K562 (cell line): ENCODE data around the gene EYA3. TPM values are rescaled to one million over a fixed set of nuclear protein-coding genes. Genes with fewer than 3 reads are reported as not detected.

Source experiments
- ATAC-seq: fragments of 200-7000 bp; cut with Tn5 transposase; 3 replicates; pipeline ENCODE4 v1.9.1; 2020; ENCODE audit warnings: moderate library complexity
- BruUV-seq: library from RNA; stranded (reverse); fragments of 400-500 nt; replicated peaks from 2 replicates; lab custom pipeline; 2021; lab: Mats Ljungman, UMichigan
- CTCF ChIA-PET: fragments of 300-600 bp; formaldehyde crosslinking; extraction: SDS; loops from one replicate; lab custom pipeline; 2021; ENCODE audit warnings: low intra/inter-chr PET ratio; lab: Yijun Ruan, JAX
- POLR2A ChIA-PET: fragments of 300-600, 350-650 bp; sonication (Branson Sonifier 250); formaldehyde crosslinking; extraction: SDS; loops from one replicate; lab custom pipeline; 2021; ENCODE audit warnings: antibody characterized with exemption, inconsistent platforms; lab: Yijun Ruan, JAX
- DNase-seq, 4 experiments: peaks; one replicate each; pipeline versions ENCODE4 v3.0.0 to v3.0.0-alpha.2; 2011 to 2018; ENCODE audit warnings: low spot score in 3 of 4, mixed read lengths in 3 of 4; ENCODE audit errors: extremely low read depth in 1 of 4
- FAIRE-seq: peaks from 2 replicates; lab custom pipeline; 2011; peaks lifted over from hg19 to GRCh38; lab: Jason Lieb, UNC
- H2AFZ ChIP-seq: 2 replicates; pipeline ENCODE4 v1.6.0; 2011; ENCODE audit warnings: low read depth, low read length, control low read depth, inconsistent platforms
- H3K27ac ChIP-seq: fragments of 200-600 bp; 3 replicates; pipeline ENCODE4 v1.8.0; 2011; ENCODE audit warnings: low read depth, mild to moderate bottlenecking, control low read depth, inconsistent platforms, low read length, moderate library complexity, mixed read lengths; ENCODE audit errors: extremely low read depth
- H3K27me3 ChIP-seq, 2 experiments: fragments of 300-600 bp in 1 of 2; 2 replicates in 1 of 2; 3 replicates in 1 of 2; pipeline versions ENCODE4 v1.6.0 to v1.8.0; 2011; ENCODE audit warnings: inconsistent platforms in 2 of 2, low read length in 2 of 2, mild to moderate bottlenecking in 1 of 2, mixed read lengths in 1 of 2, moderate library complexity in 1 of 2; ENCODE audit not compliant: control insufficient read depth in 2 of 2, insufficient read depth in 2 of 2
- H3K36me3 ChIP-seq: fragments of 300-600 bp; 3 replicates; pipeline ENCODE4 v1.8.0; 2011; ENCODE audit warnings: mild to moderate bottlenecking, low read length, inconsistent platforms; ENCODE audit not compliant: control insufficient read depth, insufficient read depth
- H3K4me1 ChIP-seq, 2 experiments: fragments of 200-600 bp in 1 of 2; replicated peaks in 1 of 2; 2 replicates in 1 of 2; 3 replicates in 1 of 2; pipeline versions ENCODE4 v1.5.1 to v1.8.0; 2011; ENCODE audit warnings: inconsistent platforms in 2 of 2, low read length in 2 of 2, mild to moderate bottlenecking in 1 of 2, mixed read lengths in 1 of 2, moderate library complexity in 1 of 2; ENCODE audit not compliant: control insufficient read depth in 2 of 2, insufficient read depth in 2 of 2
- H3K4me2 ChIP-seq: 2 replicates; pipeline ENCODE4 v1.6.1; 2011; ENCODE audit warnings: low read length, control low read depth, inconsistent platforms, mixed read lengths; ENCODE audit not compliant: insufficient read depth
- H3K4me3 ChIP-seq: fragments of 200-600 bp; sonication (generic), shearing (Covaris generic); 2 replicates; pipeline ENCODE4 v1.5.1; 2016; ENCODE audit warnings: control low read depth, inconsistent platforms
- H3K79me2 ChIP-seq: fragments of 200-600 bp; 3 replicates; pipeline ENCODE4 v1.8.0; 2011; ENCODE audit warnings: low read length, inconsistent platforms; ENCODE audit not compliant: control insufficient read depth, insufficient read depth
- H3K9ac ChIP-seq, 2 experiments: 2 replicates each; pipeline versions ENCODE4 v1.6.0 to v1.6.1; 2011; ENCODE audit warnings: low read depth in 2 of 2, low read length in 2 of 2, control low read depth in 1 of 2, inconsistent platforms in 1 of 2, mild to moderate bottlenecking in 1 of 2, mixed read lengths in 1 of 2; ENCODE audit not compliant: insufficient read depth in 1 of 2
- H3K9me1 ChIP-seq: one replicate; pipeline ENCODE4 v1.6.0; 2011; ENCODE audit warnings: inconsistent platforms, mild to moderate bottlenecking, low read length, moderate library complexity; ENCODE audit not compliant: control insufficient read depth, insufficient read depth
- H3K9me3 ChIP-seq: replicated peaks from 2 replicates; pipeline ENCODE4 v1.5.1; 2011; ENCODE audit warnings: low read depth, low read length, inconsistent platforms; ENCODE audit not compliant: control insufficient read depth, insufficient read depth
- H4K20me1 ChIP-seq: replicated peaks from 2 replicates; pipeline ENCODE4 v1.6.1; 2011; ENCODE audit warnings: low read length, inconsistent platforms, mixed read lengths; ENCODE audit not compliant: control insufficient read depth, insufficient read depth
- BRD9 ChIP-seq: fragments of 450-650 bp; IDR thresholded peaks from 2 replicates; pipeline ENCODE4 v1.6.1; 2018; ENCODE audit warnings: low read depth; ENCODE audit not compliant: partially characterized antibody
- CC2D1A ChIP-seq: fragments of 450-650 bp; IDR thresholded peaks from 2 replicates; pipeline ENCODE4 v1.6.1; 2017; ENCODE audit warnings: mild to moderate bottlenecking
- DPF2 ChIP-seq: fragments of 450-650 bp; IDR thresholded peaks from 2 replicates; pipeline ENCODE4 v1.6.1; 2016
- EP400 ChIP-seq: fragments of 450-650 bp; IDR thresholded peaks from 2 replicates; pipeline ENCODE4 v1.6.1; 2017; ENCODE audit warnings: antibody characterized with exemption, mild to moderate bottlenecking, moderate library complexity
- ETV1 ChIP-seq: fragments of 450-650 bp; conservative IDR thresholded peaks from 2 replicates; pipeline ENCODE4 v1.6.1; 2016; ENCODE audit warnings: missing genetic modification characterization, control low read depth, low read depth, missing compliant biosample characterization
- FOS ChIP-seq: IDR thresholded peaks from 3 replicates; pipeline ENCODE4 v1.6.1; 2011; ENCODE audit not compliant: insufficient read length; ENCODE audit errors: extremely low read depth
- HMG20A ChIP-seq: fragments of 450-650 bp; formaldehyde crosslinking; conservative IDR thresholded peaks from 2 replicates; pipeline ENCODE4 v1.4.0; 2020; ENCODE audit warnings: mild to moderate bottlenecking, mixed read lengths
- JUND ChIP-seq, 2 experiments: IDR thresholded peaks; 2 replicates in 1 of 2; 3 replicates in 1 of 2; pipeline ENCODE4 v1.6.1; 2011; ENCODE audit warnings: borderline replicate concordance in 2 of 2, low read depth in 2 of 2, low read length in 2 of 2, improper control_type of control experiment in 1 of 2, missing biosample characterization in 1 of 2, missing genetic modification characterization in 1 of 2, missing genetic modification reagents in 1 of 2
- MAFK ChIP-seq: IDR thresholded peaks from 2 replicates; pipeline ENCODE4 v1.6.1; 2011; ENCODE audit warnings: low read length, improper control_type of control experiment
- MAX ChIP-seq: sonication (generic); formaldehyde crosslinking; IDR thresholded peaks from 2 replicates; pipeline ENCODE4 v1.9.0; 2022; ENCODE audit warnings: mild to moderate bottlenecking, missing genetic modification reagents
- MCM3 ChIP-seq: fragments of 450-650 bp; IDR thresholded peaks from 2 replicates; pipeline ENCODE4 v1.6.1; 2016
- MTA3 ChIP-seq: fragments of 450-650 bp; formaldehyde crosslinking; IDR thresholded peaks from 2 replicates; pipeline ENCODE4 v1.6.1; 2017; ENCODE audit warnings: mild to moderate bottlenecking, borderline replicate concordance
- PML ChIP-seq: IDR thresholded peaks from 2 replicates; pipeline ENCODE4 v1.6.1; 2012; ENCODE audit warnings: low read length, inconsistent platforms
- POLR2H ChIP-seq: IDR thresholded peaks from 2 replicates; pipeline ENCODE4 v1.6.1; 2016; ENCODE audit warnings: missing genetic modification characterization, low read depth, mild to moderate bottlenecking, control low read depth, missing compliant biosample characterization, moderate library complexity
- RHOXF2B ChIP-seq: fragments of 250-450 bp; sonication (Bioruptor Pico); conservative IDR thresholded peaks from 2 replicates; pipeline ENCODE4 v1.5.1; 2021
- SMAD2 ChIP-seq: fragments of 150-350 bp; IDR thresholded peaks from 2 replicates; pipeline ENCODE4 v1.6.1; 2014; ENCODE audit warnings: low read depth, mild to moderate bottlenecking, low read length
- TAF15 ChIP-seq: fragments of 200-400 bp; formaldehyde crosslinking; IDR thresholded peaks from 2 replicates; pipeline ENCODE4 v1.6.1; 2017; ENCODE audit warnings: mild to moderate bottlenecking, low read depth, low read length, moderate library complexity
- TAF7 ChIP-seq: fragments of 450-650 bp; IDR thresholded peaks from 2 replicates; pipeline ENCODE4 v1.6.1; 2016; ENCODE audit warnings: missing genetic modification characterization, missing compliant biosample characterization
- THAP7 ChIP-seq: fragments of 250-450 bp; sonication (Bioruptor Pico); IDR thresholded peaks from 2 replicates; pipeline ENCODE4 v1.5.0; 2021
- ZNF639 ChIP-seq, 2 experiments: fragments of 200-800 bp in 1 of 2; sonication (Bioruptor generic) in 1 of 2; sonication (generic) in 1 of 2; formaldehyde crosslinking in 1 of 2; IDR thresholded peaks in 1 of 2; conservative IDR thresholded peaks in 1 of 2; 2 replicates each; pipeline versions ENCODE4 v1.5.0 to v1.6.1; 2016 to 2020; ENCODE audit warnings: missing compliant biosample characterization in 1 of 2, missing genetic modification characterization in 1 of 2, missing genetic modification reagents in 1 of 2
- WGBS: fragments of 100-300 bp; shearing (Covaris generic); methylation state at CpG from one replicate; pipeline ENCODE4 v1.1.6; 2016; ENCODE audit warnings: low coverage, mixed read lengths; ENCODE audit not compliant: insufficient coverage; ENCODE audit errors: missing lambda C conversion rate; 5-methylcytosine and 5-hydroxymethylcytosine counted together
- in situ Hi-C: fragments of 300-500 bp; cut with MboI; formaldehyde crosslinking; loops from 4 replicates; pipeline ENCODE4 v1.15.0; 2018; ENCODE audit warnings: inconsistent platforms, mixed read lengths
- intact Hi-C: fragments of 100-400 bp; cut with micrococcal nuclease; formaldehyde crosslinking; loops from 2 replicates; pipeline ENCODE4 v1.14.2; 2022
- polyA plus RNA-seq, 8 experiments: library from polyadenylated mRNA; depleted of rRNA in 4 of 8; stranded (reverse) in 5 of 8; unstranded in 3 of 8; fragments of >200 nt; fragmentation: Nextera tagmentation in 2 of 8; fragmentation: Illumina TruSeq in 1 of 8; extraction: Ambion mirVana in 2 of 8; extraction: Trizol in 1 of 8; gene quantifications; 2 replicates each; pipeline versions ENCODE4 v1.2.1 to v1.2.3, GENCODE V29; 2011 to 2014; ENCODE audit warnings: inconsistent platforms in 1 of 8, missing spikeins in 1 of 8
- total RNA-seq, 7 experiments: library from RNA; depleted of rRNA in 6 of 7; stranded (reverse); fragments of >200 nt in 6 of 7; fragmentation: Illumina TruSeq in 2 of 7; extraction: Trizol in 2 of 7; gene quantifications; 2 replicates each; pipeline versions ENCODE4 v1.2.1 to v1.2.3, GENCODE V29; 2011 to 2021; ENCODE audit warnings: low replicate concordance in 1 of 7

EYA3 gene
- total and polyA plus RNA-seq, 9 of the 15 experiments (the other 6 are each of a cell fraction or from before 2014, with no cell fraction given), result 21.7 to 64.0 (median 43.6) TPM

GRCh38 chr1:28112388-28113241, 24.2 kb upstream of the EYA3 start:
- 9% methylated on average over 5 of the region's 5 CpGs for WGBS
- Histone ChIP-seq H3K4me2 (peak overlapping the region; percentile 70), H4K20me1 (no peaks in the 10 kb centered on the region), H3K27me3 (no peaks in the 10 kb centered on the region), H3K27ac (peak overlapping the region; percentile 59), H3K9ac (no peak overlapping the region), H2AFZ (peak overlapping the region; percentile 95), H3K4me1 (peaks cover 4 to 18% of the 10 kb centered on the region in 2 experiments; a peak in 3 of 5 replicates), H3K79me2 (no peaks in the 10 kb centered on the region), H3K4me3 (no peak overlapping the region), H3K9me1 (no peaks in the 10 kb centered on the region), H3K36me3 (no peaks in the 10 kb centered on the region), H3K9me3 (no peaks in the 10 kb centered on the region)
- ChIA-PET CTCF (no interaction called here), POLR2A (interaction anchor here (0.6 to 2.3 kb wide), 7 partner anchors 10 to 530 kb away, joined by 3 to 10 read pairs (median 3); partner anchors contain the start of genes EYA3 and TAF12)
- in situ Hi-C loops, result no loop called here
- peak; percentile 57 to 83 (median 64) for DNase-seq
- FAIRE-seq, result no peak
- ATAC-seq, result peak; percentile 94
- intact Hi-C loops, result loop anchor here (1.0 kb wide), 1 partner anchor 21 kb away; no protein-coding TSS in a partner anchor
- no TSS peak for BruUV-seq
- TF ChIP-seq FOS, result peak; percentile 36
- TF ChIP-seq ETV1 (tag), result peak; percentile 82
- TF ChIP-seq SMAD2, result no peak
- TF ChIP-seq BRD9, result peak; percentile 85
- 0 out of 2 replicates have a peak, but pooled peaks have one; percentile 40 for TF ChIP-seq TAF7 (tag)
- peak; percentile 55; the same call in 1 of the 2 replicates for TF ChIP-seq RHOXF2B
- peak; percentile 65 for TF ChIP-seq EP400
- 0 out of 2 replicates have a peak, but pooled peaks have one; percentile 58 for TF ChIP-seq THAP7 (CRISPR knock-in tag)
- TF ChIP-seq JUND (IDR thresholded peaks at IDR 0.05; ENCODE audit: borderline replicate concordance, low read depth, low read length), result peak; percentile 82
- TF ChIP-seq JUND (tag; IDR thresholded peaks at IDR 0.05; ENCODE audit: borderline replicate concordance, low read depth, low read length), result peak; percentile 82; the same call in 2 of the 3 replicates
- TF ChIP-seq POLR2H, result peak; percentile 70
- TF ChIP-seq ZNF639 (CRISPR knock-in tag; conservative IDR thresholded peaks at IDR 0.05 in 1 of 2, IDR thresholded peaks at IDR 0.05 in 1 of 2), result peak in 1 of 2 experiments; percentile 62; a peak in 1 of 4 replicates
- no peak for TF ChIP-seq PML
- no peak for TF ChIP-seq MCM3
- TF ChIP-seq MAX (CRISPR knock-in tag), result 0 out of 2 replicates have a peak, but pooled peaks have one; percentile 21
- TF ChIP-seq TAF15, result no peak
- TF ChIP-seq HMG20A (CRISPR knock-in tag), result no peak
- TF ChIP-seq MTA3, result 0 out of 2 replicates have a peak, but pooled peaks have one; percentile 57
- 0 out of 2 replicates have a peak, but pooled peaks have one; percentile 3 for TF ChIP-seq MAFK
- peak; percentile 71; the same call in 1 of the 2 replicates for TF ChIP-seq DPF2
- peak; percentile 14; the same call in 1 of the 2 replicates for TF ChIP-seq CC2D1A
